ENCODE data around the gene RMI2. TPM values are rescaled to one million over a fixed set of nuclear protein-coding genes. Genes with fewer than 3 reads are reported as not detected.

RMI2 gene
- total and polyA plus RNA-seq, 9 of the 15 experiments (the other 6 are each of a cell fraction or from before 2014, with no cell fraction given), result 8.0 to 43.4 (median 32.5) TPM

DNA sequence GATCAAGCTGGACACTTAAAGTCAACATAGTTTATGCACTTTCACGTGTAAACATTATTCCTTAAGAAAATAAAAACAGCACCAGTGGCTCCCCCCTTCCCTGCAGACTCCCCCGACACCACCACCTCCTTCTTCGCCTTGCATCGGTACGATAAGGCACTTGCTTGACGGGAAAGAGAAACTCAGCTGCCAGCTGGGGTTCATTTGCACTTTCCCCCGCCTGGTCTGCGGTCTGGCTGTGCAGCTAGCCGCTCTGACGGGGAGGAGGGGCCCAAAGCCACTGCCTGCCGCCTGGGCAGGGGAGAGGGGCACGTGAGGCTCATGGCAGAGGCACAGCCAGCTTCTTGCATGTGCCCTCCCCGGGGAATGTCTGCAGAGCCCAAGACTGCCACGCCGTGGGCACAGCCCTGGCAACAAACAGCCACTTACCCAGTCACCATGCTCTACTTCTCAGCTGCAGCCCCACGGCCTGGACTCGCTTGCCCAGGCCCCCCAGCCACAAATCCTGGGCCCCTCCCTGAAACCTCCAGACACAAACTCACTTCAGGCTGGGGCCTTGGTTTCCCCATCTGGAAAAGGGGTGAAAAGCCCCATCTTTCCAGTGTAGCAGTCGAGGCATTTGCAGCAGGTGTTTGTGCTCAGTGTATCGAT lies 47.6 kb upstream of the RMI2 start (continued):
- TF ChIP-seq ZNF76 (CRISPR knock-in tag; IDR thresholded peaks at IDR 0.05; ENCODE audit: borderline replicate concordance), result no peak
- peak; percentile 48 for TF ChIP-seq USF1 (CRISPR knock-in tag; IDR thresholded peaks at IDR 0.05)
- no peak for TF ChIP-seq JUND (IDR thresholded peaks at IDR 0.05; ENCODE audit: borderline replicate concordance, low read depth, low read length)
- no peak for TF ChIP-seq JUND (tag; IDR thresholded peaks at IDR 0.05; ENCODE audit: borderline replicate concordance, low read depth, low read length)
- no peak for TF ChIP-seq E2F3 (CRISPR knock-in tag; IDR thresholded peaks at IDR 0.05)
- TF ChIP-seq ZNF695 (CRISPR knock-in tag; IDR thresholded peaks at IDR 0.05), result no peak
- no peak for TF ChIP-seq FOXP1 (CRISPR knock-in tag; IDR thresholded peaks at IDR 0.05)
- TF ChIP-seq ZBED1 (IDR thresholded peaks at IDR 0.05), result peak; percentile 53; the same call in 1 of the 2 replicates
- TF ChIP-seq ASH1L (IDR thresholded peaks at IDR 0.05; ENCODE audit: borderline replicate concordance, low read depth, partially characterized antibody), result no peak
- TF ChIP-seq SFPQ (IDR thresholded peaks at IDR 0.05; ENCODE audit: low read depth, low read length), result no peak
- TF ChIP-seq TAF9B (IDR thresholded peaks at IDR 0.05; ENCODE audit: partially characterized antibody), result peak; percentile 8
- TF ChIP-seq MCM2 (IDR thresholded peaks at IDR 0.05; ENCODE audit: low read depth), result no peak
- TF ChIP-seq MIER1 (IDR thresholded peaks at IDR 0.05; ENCODE audit: low read depth), result no peak
- TF ChIP-seq ZC3H8 (IDR thresholded peaks at IDR 0.05), result no peak
- TF ChIP-seq HEY1 (CRISPR knock-in tag; IDR thresholded peaks at IDR 0.05; ENCODE audit: borderline replicate concordance), result no peak
- TF ChIP-seq, protein P1, sequence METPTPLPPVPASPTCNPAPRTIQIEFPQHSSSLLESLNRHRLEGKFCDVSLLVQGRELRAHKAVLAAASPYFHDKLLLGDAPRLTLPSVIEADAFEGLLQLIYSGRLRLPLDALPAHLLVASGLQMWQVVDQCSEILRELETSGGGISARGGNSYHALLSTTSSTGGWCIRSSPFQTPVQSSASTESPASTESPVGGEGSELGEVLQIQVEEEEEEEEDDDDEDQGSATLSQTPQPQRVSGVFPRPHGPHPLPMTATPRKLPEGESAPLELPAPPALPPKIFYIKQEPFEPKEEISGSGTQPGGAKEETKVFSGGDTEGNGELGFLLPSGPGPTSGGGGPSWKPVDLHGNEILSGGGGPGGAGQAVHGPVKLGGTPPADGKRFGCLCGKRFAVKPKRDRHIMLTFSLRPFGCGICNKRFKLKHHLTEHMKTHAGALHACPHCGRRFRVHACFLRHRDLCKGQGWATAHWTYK (CRISPR knock-in tag; IDR thresholded peaks at IDR 0.05), result 0 out of 2 replicates have a peak, but pooled peaks have one; percentile 57
- TF ChIP-seq NCOR1 (IDR thresholded peaks at IDR 0.05), result peak; percentile 84
- no peak for TF ChIP-seq STAT5A (IDR thresholded peaks at IDR 0.05; ENCODE audit: borderline replicate concordance, low read length)
- no peak for TF ChIP-seq MTF1 (CRISPR knock-in tag; IDR thresholded peaks at IDR 0.05; ENCODE audit: borderline replicate concordance)
- TF ChIP-seq, protein P2, sequence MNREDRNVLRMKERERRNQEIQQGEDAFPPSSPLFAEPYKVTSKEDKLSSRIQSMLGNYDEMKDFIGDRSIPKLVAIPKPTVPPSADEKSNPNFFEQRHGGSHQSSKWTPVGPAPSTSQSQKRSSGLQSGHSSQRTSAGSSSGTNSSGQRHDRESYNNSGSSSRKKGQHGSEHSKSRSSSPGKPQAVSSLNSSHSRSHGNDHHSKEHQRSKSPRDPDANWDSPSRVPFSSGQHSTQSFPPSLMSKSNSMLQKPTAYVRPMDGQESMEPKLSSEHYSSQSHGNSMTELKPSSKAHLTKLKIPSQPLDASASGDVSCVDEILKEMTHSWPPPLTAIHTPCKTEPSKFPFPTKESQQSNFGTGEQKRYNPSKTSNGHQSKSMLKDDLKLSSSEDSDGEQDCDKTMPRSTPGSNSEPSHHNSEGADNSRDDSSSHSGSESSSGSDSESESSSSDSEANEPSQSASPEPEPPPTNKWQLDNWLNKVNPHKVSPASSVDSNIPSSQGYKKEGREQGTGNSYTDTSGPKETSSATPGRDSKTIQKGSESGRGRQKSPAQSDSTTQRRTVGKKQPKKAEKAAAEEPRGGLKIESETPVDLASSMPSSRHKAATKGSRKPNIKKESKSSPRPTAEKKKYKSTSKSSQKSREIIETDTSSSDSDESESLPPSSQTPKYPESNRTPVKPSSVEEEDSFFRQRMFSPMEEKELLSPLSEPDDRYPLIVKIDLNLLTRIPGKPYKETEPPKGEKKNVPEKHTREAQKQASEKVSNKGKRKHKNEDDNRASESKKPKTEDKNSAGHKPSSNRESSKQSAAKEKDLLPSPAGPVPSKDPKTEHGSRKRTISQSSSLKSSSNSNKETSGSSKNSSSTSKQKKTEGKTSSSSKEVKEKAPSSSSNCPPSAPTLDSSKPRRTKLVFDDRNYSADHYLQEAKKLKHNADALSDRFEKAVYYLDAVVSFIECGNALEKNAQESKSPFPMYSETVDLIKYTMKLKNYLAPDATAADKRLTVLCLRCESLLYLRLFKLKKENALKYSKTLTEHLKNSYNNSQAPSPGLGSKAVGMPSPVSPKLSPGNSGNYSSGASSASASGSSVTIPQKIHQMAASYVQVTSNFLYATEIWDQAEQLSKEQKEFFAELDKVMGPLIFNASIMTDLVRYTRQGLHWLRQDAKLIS (CRISPR knock-in tag; IDR thresholded peaks at IDR 0.05), result no peak
- no peak for TF ChIP-seq KHSRP (IDR thresholded peaks at IDR 0.05)
- no peak for TF ChIP-seq EHMT2 (IDR thresholded peaks at IDR 0.05)
- no peak for TF ChIP-seq NCOA6 (IDR thresholded peaks at IDR 0.05)
